Thyroid gland (tissue), 4 donors: ENCODE data around the gene DEFB128.

Experiments used
- CTCF ChIP-seq, 6 experiments: fragments of 200-600 bp in 3 of 6; fragments of 450-650 bp in 3 of 6; sonication (generic) in 3 of 6; IDR thresholded peaks; one replicate each; pipeline ENCODE4 v1.5.1; 2016 to 2019; ENCODE audit warnings: antibody characterized with exemption in 6 of 6, mild to moderate bottlenecking in 2 of 6, inconsistent platforms in 1 of 6, moderate library complexity in 1 of 6
- POLR2A ChIP-seq, 2 donors: fragments of 450-650 bp; IDR thresholded peaks; one replicate each; pipeline ENCODE4 v1.6.1; 2017; ENCODE audit warnings: antibody characterized with exemption in 2 of 2, mild to moderate bottlenecking in 2 of 2, moderate library complexity in 1 of 2

- no peak for TF ChIP-seq CTCF (IDR thresholded peaks at IDR 0.05)
- TF ChIP-seq POLR2A (IDR thresholded peaks at IDR 0.05) = no peak
These were observed 26.3 kb upstream of the DEFB128 start for GRCh38 chr20:215796-216195.
